ENCODE data around the gene ZNF530. TPM values are rescaled to one million over a fixed set of nuclear protein-coding genes. Genes with fewer than 3 reads are reported as not detected.

Gene ZNF530
- total RNA-seq, 2 experiments from 2014 or later, result 2.7 to 3.4 TPM

DNA sequence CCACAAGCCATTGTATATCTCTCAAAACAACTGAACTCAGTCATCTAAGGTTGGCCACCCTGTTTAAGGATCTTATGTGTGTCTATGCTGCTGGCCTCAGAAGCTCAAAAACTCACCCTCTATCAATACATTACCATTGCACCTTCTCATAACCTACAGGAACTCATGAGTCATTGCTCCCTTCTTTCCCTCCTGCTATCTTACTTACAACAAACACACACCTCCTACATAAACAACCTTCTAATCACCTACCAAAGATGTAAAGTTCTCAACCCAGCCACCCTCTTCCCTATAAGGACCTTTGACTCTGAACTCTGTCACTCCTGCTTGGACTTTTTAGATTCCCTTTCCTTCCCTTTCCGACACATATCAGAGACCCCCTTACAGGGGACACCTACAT lies 55.8 kb downstream of the ZNF530 start:
- H3K36me3 ChIP-seq (ENCODE audit: insufficient read depth, low read length), result no peaks in the 10 kb centered on the region
- no peak overlapping the region for H3K4me3 Mint-ChIP-seq
- TF ChIP-seq, protein P1, sequence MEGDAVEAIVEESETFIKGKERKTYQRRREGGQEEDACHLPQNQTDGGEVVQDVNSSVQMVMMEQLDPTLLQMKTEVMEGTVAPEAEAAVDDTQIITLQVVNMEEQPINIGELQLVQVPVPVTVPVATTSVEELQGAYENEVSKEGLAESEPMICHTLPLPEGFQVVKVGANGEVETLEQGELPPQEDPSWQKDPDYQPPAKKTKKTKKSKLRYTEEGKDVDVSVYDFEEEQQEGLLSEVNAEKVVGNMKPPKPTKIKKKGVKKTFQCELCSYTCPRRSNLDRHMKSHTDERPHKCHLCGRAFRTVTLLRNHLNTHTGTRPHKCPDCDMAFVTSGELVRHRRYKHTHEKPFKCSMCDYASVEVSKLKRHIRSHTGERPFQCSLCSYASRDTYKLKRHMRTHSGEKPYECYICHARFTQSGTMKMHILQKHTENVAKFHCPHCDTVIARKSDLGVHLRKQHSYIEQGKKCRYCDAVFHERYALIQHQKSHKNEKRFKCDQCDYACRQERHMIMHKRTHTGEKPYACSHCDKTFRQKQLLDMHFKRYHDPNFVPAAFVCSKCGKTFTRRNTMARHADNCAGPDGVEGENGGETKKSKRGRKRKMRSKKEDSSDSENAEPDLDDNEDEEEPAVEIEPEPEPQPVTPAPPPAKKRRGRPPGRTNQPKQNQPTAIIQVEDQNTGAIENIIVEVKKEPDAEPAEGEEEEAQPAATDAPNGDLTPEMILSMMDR (IDR thresholded peaks at IDR 0.05), result no peak
- H3K27me3 ChIP-seq (ENCODE audit: control insufficient read depth in 1 of 2, insufficient read depth in 2 of 2, low read length in 2 of 2), result peaks cover 3 to 8% of the 10 kb centered on the region in 2 experiments
- H3K36me3 Mint-ChIP-seq (ENCODE audit: low read depth), result peaks cover 49% of the 10 kb centered on the region
- peaks cover 66% of the 10 kb centered on the region for H3K27me3 Mint-ChIP-seq
- ATAC-seq (ENCODE audit: poor library complexity) (no peak), DNase-seq (no peak)
- POLR2A ChIA-PET, result interaction anchor here (0.6 kb wide), 1 partner anchor 288 kb away, joined by 3 read pairs; no protein-coding TSS in a partner anchor
- peaks cover 35% of the 10 kb centered on the region for H3K9me3 Mint-ChIP-seq
- peaks cover 18 to 23% of the 10 kb centered on the region in 2 experiments for H3K9me3 ChIP-seq (ENCODE audit: control insufficient read depth in 1 of 2, insufficient read depth in 1 of 2, low read length in 2 of 2)
- intact Hi-C loops (cut with DNase I, micrococcal nuclease), result no loop called here
- peaks cover 6% of the 10 kb centered on the region for H3K4me1 Mint-ChIP-seq (ENCODE audit: low read depth)
- no peak overlapping the region for H3K27ac ChIP-seq (ENCODE audit: low read depth in 1 of 2, low read length in 2 of 2)
- no peak overlapping the region for H3K4me3 ChIP-seq (ENCODE audit: low read length)
- no peaks in the 10 kb centered on the region for H3K4me1 ChIP-seq (ENCODE audit: insufficient read depth, low read length)
- no peak overlapping the region for H3K27ac Mint-ChIP-seq
- CTCF ChIA-PET, result no interaction called here

DNA sequence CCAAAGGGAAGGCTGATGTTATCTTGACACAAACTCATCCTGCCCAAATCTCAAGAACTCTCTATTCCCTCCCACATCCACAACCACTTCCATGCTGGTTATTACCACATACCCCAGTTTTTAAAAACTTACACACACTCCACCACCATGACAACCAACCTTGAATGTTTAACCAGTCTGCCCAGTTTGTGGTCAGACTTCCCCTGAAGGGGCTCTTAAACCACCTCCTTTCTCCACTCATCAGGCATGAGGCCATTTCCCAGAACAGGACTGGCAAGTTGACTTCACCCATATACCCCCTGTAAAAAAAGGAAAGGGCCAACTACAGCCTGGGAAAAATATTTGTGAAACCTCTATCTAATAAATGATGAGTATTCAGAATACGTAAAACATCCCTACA lies 56.7 kb downstream of the ZNF530 start:
- intact Hi-C loops (cut with DNase I, micrococcal nuclease), result no loop called here
- no peaks in the 10 kb centered on the region for H3K36me3 ChIP-seq (ENCODE audit: insufficient read depth, low read length)
- Mint-ChIP-seq H3K9me3 (peaks cover 35% of the 10 kb centered on the region), H3K27me3 (peaks cover 73% of the 10 kb centered on the region), H3K36me3 (ENCODE audit: low read depth) (peaks cover 47% of the 10 kb centered on the region), H3K4me1 (ENCODE audit: low read depth) (peaks cover 4% of the 10 kb centered on the region), H3K27ac (no peak overlapping the region), H3K4me3 (no peak overlapping the region)
- TF ChIP-seq, protein P1 (IDR thresholded peaks at IDR 0.05), result no peak
- ATAC-seq (ENCODE audit: poor library complexity), result no peak
- H3K27ac ChIP-seq (ENCODE audit: low read depth in 1 of 2, low read length in 2 of 2), result no peak overlapping the region
- no peak overlapping the region for H3K4me3 ChIP-seq (ENCODE audit: low read length)
- CTCF ChIA-PET, result no interaction called here
- DNase-seq, result no peak
- H3K9me3 ChIP-seq (ENCODE audit: control insufficient read depth in 1 of 2, insufficient read depth in 1 of 2, low read length in 2 of 2), result peaks cover 16 to 17% of the 10 kb centered on the region in 2 experiments
- POLR2A ChIA-PET, result interaction anchor here (0.6 kb wide), 1 partner anchor 287 kb away, joined by 3 read pairs; no protein-coding TSS in a partner anchor
- no peaks in the 10 kb centered on the region for H3K4me1 ChIP-seq (ENCODE audit: insufficient read depth, low read length)
- peaks cover 3 to 16% of the 10 kb centered on the region in 2 experiments for H3K27me3 ChIP-seq (ENCODE audit: control insufficient read depth in 1 of 2, insufficient read depth in 2 of 2, low read length in 2 of 2)

Other genes with a start within 250 kb of the ZNF530 start
- 1 to 10 TPM; 4.9 to 5.4 TPM for gene ZNF304, start 248.6 kb upstream of the ZNF530 start, total RNA-seq
- 10 to 100 TPM; 11.5 to 12.7 TPM for gene TRAPPC2B, start 236.3 kb upstream of the ZNF530 start, total RNA-seq
- gene ZNF547, start 236.3 kb upstream of the ZNF530 start, total RNA-seq, result 1 to 10 TPM; 1.4 to 2.1 TPM
- 10 to 100 TPM; 68.3 to 70.4 TPM for gene ZNF548, start 210.0 kb upstream of the ZNF530 start, total RNA-seq
- gene ZNF17, start 188.7 kb upstream of the ZNF530 start, total RNA-seq, result 1 to 10 TPM; 9.3 to 10.0 TPM
- gene ZNF749, start 164.6 kb upstream of the ZNF530 start, total RNA-seq, result 1 to 10 TPM; 5.7 to 6.2 TPM
- gene VN1R1, start 142.7 kb upstream of the ZNF530 start, total RNA-seq, result under 1 TPM; 0.11 to 0.16 TPM
- 1 to 10 TPM; 2.5 to 3.2 TPM for gene ZNF772, start 122.3 kb upstream of the ZNF530 start, total RNA-seq
- gene ZNF419, start 112.1 kb upstream of the ZNF530 start, total RNA-seq, result 1 to 10 TPM; 8.3 to 9.2 TPM
- gene ZNF773, start 99.9 kb upstream of the ZNF530 start, total RNA-seq, result 10 to 100 TPM; 20.3 to 22.3 TPM
- 10 to 100 TPM; 10.1 to 11.1 TPM for gene ZNF549, start 72.5 kb upstream of the ZNF530 start, total RNA-seq
- 10 to 100 TPM; 15.7 to 20.0 TPM for gene ZNF550, start 40.0 kb upstream of the ZNF530 start, total RNA-seq
- 1 to 10 TPM; 5.2 to 5.7 TPM for gene ZNF416, start 21.0 kb upstream of the ZNF530 start, total RNA-seq
- gene ZIK1, start 15.7 kb upstream of the ZNF530 start, total RNA-seq, result 1 to 10 TPM; 6.9 to 7.1 TPM
- gene ZNF134, start 14.4 kb downstream of the ZNF530 start, total RNA-seq, result 10 to 100 TPM; 24.6 to 25.7 TPM
- 10 to 100 TPM; 29.3 to 30.5 TPM for gene ZNF211, start 33.3 kb downstream of the ZNF530 start, total RNA-seq
- gene ZSCAN4, start 69.0 kb downstream of the ZNF530 start, total RNA-seq, result not detected
- gene ZNF551, start 82.1 kb downstream of the ZNF530 start, total RNA-seq, result 10 to 100 TPM; 11.4 to 11.6 TPM
- 10 to 100 TPM; 16.9 to 18.0 TPM for gene ZNF154, start 109.3 kb downstream of the ZNF530 start, total RNA-seq
- 10 to 100 TPM; 12.3 to 12.4 TPM for gene ZNF671, start 127.7 kb downstream of the ZNF530 start, total RNA-seq
- gene ZNF776, start 146.9 kb downstream of the ZNF530 start, total RNA-seq, result 10 to 100 TPM; 21.7 to 28.4 TPM
- 10 to 100 TPM; 51.1 to 53.4 TPM for gene ZNF586, start 169.8 kb downstream of the ZNF530 start, total RNA-seq
- 10 to 100 TPM; 22.2 to 22.3 TPM for gene ZNF552, start 215.0 kb downstream of the ZNF530 start, total RNA-seq
- gene ZNF587B, start 230.4 kb downstream of the ZNF530 start, total RNA-seq, result 10 to 100 TPM; 23.0 to 23.8 TPM
- 10 to 100 TPM; 37.6 to 41.5 TPM for gene ZNF587, start 250.0 kb downstream of the ZNF530 start, total RNA-seq